ENCODE measurements around the gene AFAP1L2. TPM values are rescaled to one million over a fixed set of nuclear protein-coding genes. Genes with fewer than 3 reads are reported as not detected.

Gene AFAP1L2
- total RNA-seq, 4 donors from 2014 or later = 28.4 to 86.6 (median 48.6) TPM

DNA sequence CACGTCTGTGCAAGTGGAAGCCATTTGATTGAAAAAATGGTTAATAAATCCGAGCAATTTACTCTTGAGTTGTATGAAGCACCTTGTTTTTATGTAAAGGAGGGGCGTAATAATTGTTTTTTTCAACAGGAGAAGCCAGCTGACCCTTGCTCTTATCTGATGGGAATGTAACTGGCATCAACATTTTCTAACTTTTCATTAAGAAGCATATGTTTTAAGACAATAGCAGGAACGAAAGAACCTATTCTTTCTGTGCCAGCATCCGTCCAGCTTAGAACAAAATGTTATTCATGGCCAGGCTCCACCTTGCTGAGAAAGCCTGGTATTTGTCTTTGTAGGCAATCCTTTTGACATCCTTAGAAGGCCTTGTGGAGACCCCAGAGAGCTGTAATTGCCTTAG, 22.2 kb upstream of the AFAP1L2 start:
- TF ChIP-seq POLR2A (IDR thresholded peaks at IDR 0.05) = no peak
- TF ChIP-seq, protein P1, sequence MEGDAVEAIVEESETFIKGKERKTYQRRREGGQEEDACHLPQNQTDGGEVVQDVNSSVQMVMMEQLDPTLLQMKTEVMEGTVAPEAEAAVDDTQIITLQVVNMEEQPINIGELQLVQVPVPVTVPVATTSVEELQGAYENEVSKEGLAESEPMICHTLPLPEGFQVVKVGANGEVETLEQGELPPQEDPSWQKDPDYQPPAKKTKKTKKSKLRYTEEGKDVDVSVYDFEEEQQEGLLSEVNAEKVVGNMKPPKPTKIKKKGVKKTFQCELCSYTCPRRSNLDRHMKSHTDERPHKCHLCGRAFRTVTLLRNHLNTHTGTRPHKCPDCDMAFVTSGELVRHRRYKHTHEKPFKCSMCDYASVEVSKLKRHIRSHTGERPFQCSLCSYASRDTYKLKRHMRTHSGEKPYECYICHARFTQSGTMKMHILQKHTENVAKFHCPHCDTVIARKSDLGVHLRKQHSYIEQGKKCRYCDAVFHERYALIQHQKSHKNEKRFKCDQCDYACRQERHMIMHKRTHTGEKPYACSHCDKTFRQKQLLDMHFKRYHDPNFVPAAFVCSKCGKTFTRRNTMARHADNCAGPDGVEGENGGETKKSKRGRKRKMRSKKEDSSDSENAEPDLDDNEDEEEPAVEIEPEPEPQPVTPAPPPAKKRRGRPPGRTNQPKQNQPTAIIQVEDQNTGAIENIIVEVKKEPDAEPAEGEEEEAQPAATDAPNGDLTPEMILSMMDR (IDR thresholded peaks at IDR 0.05) = no peak
- no peak overlapping the region for H3K4me3 ChIP-seq
- no peak for DNase-seq
- no peaks in the 10 kb centered on the region for H3K36me3 ChIP-seq
- H3K27me3 ChIP-seq = no peaks in the 10 kb centered on the region
- no peaks in the 10 kb centered on the region for H3K9me3 ChIP-seq
- peak overlapping the region; percentile 15 to 64 for H3K27ac ChIP-seq
- intact Hi-C loops (cut with DNase I; ENCODE audit: low total_unique reads) = no loop called here
- H3K4me1 ChIP-seq = no peaks in the 10 kb centered on the region

DNA sequence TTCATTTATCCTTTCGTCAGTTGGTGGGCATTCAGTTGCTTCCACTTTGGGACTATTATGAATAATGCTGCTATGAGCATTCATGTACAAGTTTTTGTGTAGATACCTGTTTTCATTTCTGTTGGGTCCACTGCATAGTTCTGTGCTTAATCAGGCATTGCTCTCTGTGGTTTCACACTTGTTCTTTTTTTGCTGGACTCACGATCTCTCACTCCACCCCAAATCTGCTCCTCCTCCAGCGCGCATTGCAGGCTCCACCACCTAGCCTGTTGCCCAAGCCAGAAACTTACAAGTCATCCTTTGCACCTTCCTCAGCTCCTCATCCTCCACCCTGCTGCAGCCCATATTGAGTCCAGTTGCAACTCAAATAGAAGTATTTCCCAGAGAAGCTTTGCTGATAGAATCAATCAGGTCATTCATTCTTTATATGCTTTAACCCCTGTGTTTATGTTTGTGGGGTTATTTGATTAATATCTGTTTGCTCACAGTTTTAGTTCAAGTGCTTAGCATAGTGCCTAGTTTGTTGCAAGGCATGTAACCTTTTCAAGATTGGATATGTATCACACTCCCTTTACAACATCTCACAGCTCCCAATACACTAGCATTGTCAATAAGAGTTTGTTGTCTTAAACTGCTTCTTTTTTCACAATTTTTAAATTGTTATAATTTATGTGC, 16.6 kb upstream of the AFAP1L2 start:
- Histone ChIP-seq H3K4me1 (no peaks in the 10 kb centered on the region), H3K27me3 (no peaks in the 10 kb centered on the region), H3K4me3 (no peak overlapping the region), H3K36me3 (no peaks in the 10 kb centered on the region), H3K9me3 (no peaks in the 10 kb centered on the region), H3K27ac (no peak overlapping the region)
- DNase-seq = no peak
- no peak for TF ChIP-seq POLR2A (IDR thresholded peaks at IDR 0.05)
- TF ChIP-seq, protein P1 (IDR thresholded peaks at IDR 0.05) = no peak
- intact Hi-C loops (cut with DNase I; ENCODE audit: low total_unique reads) = no loop called here

DNA sequence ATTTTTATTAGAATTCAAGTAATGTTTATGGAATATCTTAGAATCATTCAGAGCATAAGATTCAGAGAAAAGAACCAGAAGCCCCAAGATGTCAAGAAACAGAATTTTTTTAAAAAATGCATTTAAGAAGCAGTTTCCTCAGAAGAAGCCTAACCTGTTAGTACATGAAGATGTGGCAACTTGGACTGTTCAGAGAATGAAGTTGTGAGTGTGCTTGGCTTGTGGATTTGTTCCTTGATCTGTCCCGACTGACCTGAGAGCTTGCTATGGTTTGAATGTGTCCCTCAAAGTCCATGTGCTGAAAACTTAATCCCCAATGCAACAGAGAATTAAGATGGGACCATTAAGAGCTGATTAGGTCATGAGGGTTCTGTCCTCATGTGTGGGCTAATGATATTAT, 13.8 kb upstream of the AFAP1L2 start:
- Histone ChIP-seq H3K27ac (peak overlapping the region in 1 of 2 donors; percentile 57), H3K4me3 (no peak overlapping the region), H3K4me1 (no peaks in the 10 kb centered on the region), H3K9me3 (no peaks in the 10 kb centered on the region), H3K27me3 (no peaks in the 10 kb centered on the region), H3K36me3 (no peaks in the 10 kb centered on the region)
- intact Hi-C loops (cut with DNase I; ENCODE audit: low total_unique reads) = no loop called here
- no peak for DNase-seq
- TF ChIP-seq POLR2A (IDR thresholded peaks at IDR 0.05) = no peak

DNA sequence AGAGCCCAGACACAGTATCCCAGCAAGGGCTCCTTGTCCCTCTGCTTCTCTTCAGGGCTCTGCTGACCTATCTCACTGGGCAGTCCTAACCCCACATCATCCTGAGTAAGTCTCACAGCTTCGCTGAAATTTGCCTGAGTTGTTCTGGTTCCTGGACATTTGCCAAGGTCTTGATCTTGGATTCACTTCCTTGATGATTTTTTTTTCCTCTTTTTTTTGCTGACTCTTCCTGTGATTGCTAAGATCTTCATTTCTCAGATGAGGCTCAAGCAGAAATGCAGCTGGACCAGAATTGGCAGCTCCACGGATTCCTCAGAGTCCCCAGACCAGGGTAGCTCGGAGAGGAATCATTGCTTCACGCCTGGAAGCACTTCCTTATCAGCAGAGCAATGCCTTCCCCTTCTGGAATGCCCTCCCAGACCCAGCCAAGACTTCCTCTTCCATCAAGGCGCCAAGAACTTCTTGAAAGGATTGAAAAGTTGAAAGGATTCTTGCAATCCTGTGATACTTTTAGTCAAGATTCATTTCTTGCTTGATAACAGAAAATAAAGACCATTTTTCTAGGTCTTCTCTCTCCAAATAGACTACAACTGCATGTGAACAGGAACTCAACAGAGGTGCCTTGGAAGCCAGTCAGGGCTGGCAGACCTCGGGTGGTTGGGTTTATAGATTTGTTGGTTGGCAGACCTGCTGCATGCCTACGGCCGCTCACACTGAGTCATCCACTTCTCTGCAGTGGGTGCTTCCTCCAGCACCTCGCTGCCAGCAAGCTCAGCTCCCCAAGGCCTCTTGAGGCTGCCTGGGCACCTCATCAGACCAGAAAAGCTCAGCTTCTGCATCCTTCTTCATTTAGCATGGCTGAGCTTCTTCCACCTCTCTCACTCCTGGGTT, 8.8 kb upstream of the AFAP1L2 start:
- Histone ChIP-seq H3K9me3 (no peaks in the 10 kb centered on the region), H3K36me3 (no peaks in the 10 kb centered on the region), H3K27ac (no peak overlapping the region), H3K27me3 (no peaks in the 10 kb centered on the region), H3K4me1 (no peaks in the 10 kb centered on the region), H3K4me3 (no peak overlapping the region)
- intact Hi-C loops (cut with DNase I; ENCODE audit: low total_unique reads) = no loop called here
- TF ChIP-seq POLR2A (IDR thresholded peaks at IDR 0.05) = no peak
- TF ChIP-seq, protein P1 (IDR thresholded peaks at IDR 0.05) = no peak
- peak in 1 of 2 donors; percentile 49 for DNase-seq

DNA sequence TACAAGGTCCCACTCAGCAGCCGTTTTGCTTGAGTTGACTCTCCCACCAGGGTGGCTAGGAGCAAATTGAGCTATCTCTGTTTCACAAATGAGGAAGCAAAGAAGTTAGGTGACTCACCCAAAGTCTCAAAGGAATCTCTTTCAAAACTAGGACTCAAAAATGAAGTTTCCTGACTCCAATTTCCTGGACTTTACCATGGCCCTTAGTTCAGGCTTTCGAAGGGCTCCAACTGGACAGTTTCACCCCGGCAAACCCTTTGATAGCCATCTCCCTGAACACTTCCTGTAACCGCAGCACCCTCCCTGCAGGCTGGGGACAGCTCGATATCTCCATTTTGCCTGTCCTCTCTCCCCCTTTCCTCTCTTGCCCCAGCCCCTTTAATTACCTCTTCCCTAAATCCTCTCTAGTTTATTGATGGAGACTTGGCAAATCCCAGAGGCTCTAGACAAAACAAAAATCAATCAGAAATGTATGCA, 4.7 kb upstream of the AFAP1L2 start:
- no peak for TF ChIP-seq POLR2A (IDR thresholded peaks at IDR 0.05)
- TF ChIP-seq, protein P1 (IDR thresholded peaks at IDR 0.05) = no peak
- H3K9me3 ChIP-seq = no peaks in the 10 kb centered on the region
- no peaks in the 10 kb centered on the region for H3K27me3 ChIP-seq
- H3K4me3 ChIP-seq = no peak overlapping the region
- no peaks in the 10 kb centered on the region for H3K4me1 ChIP-seq
- H3K27ac ChIP-seq = no peak overlapping the region
- intact Hi-C loops (cut with DNase I; ENCODE audit: low total_unique reads) = loop anchor here (10.0 kb wide), 1 partner anchor 104 kb away; no protein-coding TSS in a partner anchor
- DNase-seq = no peak
- H3K36me3 ChIP-seq = no peaks in the 10 kb centered on the region
